AG10803 (cell line): Measurements from ENCODE around the gene PRKCZ.

Experiments used
- DNase-seq: peaks from one replicate; pipeline ENCODE4 v3.0.0; 2010; ENCODE audit warnings: low read depth
- H3K4me3 ChIP-seq: 2 replicates; pipeline ENCODE4 v1.5.1; 2011; ENCODE audit warnings: mild to moderate bottlenecking, low read length, control low read depth
- CTCF ChIP-seq: conservative IDR thresholded peaks from 2 replicates; pipeline ENCODE4 v1.5.1; 2011; ENCODE audit warnings: mild to moderate bottlenecking, low read length, control low read depth, inconsistent platforms

PRKCZ gene

DNA sequence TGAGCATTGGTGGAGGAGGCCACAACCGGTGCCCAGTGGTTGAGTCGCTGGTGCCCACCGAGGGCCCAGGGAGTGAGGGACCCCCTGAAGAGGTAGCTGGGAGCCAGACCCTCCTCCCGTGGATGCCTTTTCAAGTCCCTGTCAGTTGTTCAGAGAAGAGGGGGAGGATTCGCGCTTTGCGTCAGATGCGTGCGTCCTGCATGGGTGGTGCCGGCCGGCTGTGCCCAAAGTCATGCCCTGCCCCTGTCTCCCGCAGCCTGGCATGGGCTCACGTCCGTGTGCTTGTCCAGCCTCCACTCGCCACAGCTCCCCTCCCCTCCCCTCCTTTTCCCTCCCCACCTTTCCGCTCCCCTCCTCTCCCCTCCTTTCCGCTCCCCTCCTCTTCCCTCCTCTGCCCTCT, 45.2 kb downstream of the PRKCZ start:
- DNase-seq, result no peak
- no peak overlapping the region for H3K4me3 ChIP-seq
- no peak for TF ChIP-seq CTCF

DNA sequence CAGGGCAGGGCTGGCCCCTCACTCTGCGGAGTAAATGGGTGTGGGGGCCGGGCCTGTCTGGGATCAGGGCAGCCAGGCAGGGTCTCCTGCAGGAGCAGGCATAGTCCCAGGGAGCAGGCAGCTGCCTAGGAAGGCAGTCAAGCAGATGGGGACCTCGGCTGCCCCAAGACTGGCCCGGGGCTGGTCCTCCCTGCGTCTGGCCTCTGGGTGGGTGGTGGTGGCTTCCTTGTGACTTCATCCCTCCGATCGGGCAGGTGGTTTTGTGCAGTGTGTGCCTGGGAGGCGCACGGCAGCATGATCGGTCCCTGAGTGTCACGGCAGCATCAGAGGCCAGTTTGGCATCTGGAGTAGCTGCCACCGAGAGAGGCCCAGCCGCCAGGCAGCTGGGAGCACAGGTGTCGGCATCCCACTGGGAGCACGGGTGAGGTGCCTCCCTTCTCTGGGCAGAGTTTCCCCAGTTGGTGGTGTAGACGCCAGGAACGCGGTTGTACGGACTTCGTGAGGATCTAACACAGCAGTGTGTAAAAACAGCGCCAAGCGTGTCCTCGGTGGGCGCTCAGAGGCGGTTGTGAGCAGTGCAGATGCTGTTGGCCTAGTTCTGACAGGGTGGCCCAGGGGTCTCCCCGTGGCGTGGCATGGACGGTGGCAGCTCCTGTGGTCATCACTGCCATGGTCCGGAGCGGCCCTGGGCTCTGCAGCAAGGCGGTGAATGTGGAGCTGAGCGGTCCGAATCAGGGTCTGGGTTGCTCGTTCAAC, 45.9 kb downstream of the PRKCZ start:
- no peak overlapping the region for H3K4me3 ChIP-seq
- no peak for DNase-seq
- TF ChIP-seq CTCF, result no peak

DNA sequence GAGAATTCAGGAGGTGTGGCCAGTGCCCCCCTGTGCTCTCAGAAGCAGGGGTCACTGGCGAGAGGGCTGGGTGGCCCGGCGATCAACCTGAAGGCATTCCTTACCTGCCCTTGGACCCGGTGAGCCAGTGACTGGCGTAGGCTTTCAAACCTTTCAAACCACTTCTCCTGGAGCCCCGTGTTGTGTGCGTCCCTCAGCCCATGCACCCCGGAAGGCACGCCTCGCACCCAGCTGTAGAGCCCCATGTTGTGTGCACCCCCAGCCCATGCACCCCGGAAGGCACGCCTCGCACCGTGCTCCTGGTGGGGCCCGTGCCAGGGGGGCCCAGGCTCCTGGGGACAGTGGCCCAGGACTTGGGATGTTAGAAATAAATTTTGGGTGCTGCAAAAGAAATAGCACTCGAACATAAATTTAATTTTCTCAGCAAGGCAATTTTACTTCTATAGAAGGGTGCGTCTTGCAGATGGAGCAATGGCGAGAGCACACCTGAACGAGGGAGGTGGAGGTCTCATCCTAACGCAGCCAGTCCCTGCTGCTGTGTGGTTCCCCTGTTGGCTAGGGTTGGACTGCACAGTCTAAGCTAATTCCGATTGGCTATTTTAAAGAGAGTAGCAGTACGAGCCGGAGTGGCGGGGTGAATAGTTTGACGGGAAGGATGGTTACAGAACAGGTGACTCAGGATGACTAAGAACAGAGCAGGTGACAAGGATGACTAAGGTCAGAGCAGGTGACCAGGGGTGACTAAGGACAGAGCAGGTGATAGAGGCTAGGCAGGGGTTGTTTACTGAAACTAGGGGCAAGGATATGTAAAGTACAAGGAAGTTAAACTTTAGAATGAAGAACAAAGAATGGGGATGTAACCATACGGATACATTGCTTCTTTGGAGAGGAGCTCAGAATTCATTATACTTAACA, 47.4 kb downstream of the PRKCZ start:
- no peak for TF ChIP-seq CTCF
- H3K4me3 ChIP-seq, result no peak overlapping the region
- no peak for DNase-seq

- TF ChIP-seq CTCF, result no peak
- DNase-seq, result no peak
- no peak overlapping the region for H3K4me3 ChIP-seq
These were observed 48.1 kb downstream of the PRKCZ start for GRCh38 chr1:2098301-2098698.

GRCh38 chr1:2098839-2099785, 48.9 kb downstream of the PRKCZ start:
- no peak for TF ChIP-seq CTCF
- no peak overlapping the region for H3K4me3 ChIP-seq

DNA sequence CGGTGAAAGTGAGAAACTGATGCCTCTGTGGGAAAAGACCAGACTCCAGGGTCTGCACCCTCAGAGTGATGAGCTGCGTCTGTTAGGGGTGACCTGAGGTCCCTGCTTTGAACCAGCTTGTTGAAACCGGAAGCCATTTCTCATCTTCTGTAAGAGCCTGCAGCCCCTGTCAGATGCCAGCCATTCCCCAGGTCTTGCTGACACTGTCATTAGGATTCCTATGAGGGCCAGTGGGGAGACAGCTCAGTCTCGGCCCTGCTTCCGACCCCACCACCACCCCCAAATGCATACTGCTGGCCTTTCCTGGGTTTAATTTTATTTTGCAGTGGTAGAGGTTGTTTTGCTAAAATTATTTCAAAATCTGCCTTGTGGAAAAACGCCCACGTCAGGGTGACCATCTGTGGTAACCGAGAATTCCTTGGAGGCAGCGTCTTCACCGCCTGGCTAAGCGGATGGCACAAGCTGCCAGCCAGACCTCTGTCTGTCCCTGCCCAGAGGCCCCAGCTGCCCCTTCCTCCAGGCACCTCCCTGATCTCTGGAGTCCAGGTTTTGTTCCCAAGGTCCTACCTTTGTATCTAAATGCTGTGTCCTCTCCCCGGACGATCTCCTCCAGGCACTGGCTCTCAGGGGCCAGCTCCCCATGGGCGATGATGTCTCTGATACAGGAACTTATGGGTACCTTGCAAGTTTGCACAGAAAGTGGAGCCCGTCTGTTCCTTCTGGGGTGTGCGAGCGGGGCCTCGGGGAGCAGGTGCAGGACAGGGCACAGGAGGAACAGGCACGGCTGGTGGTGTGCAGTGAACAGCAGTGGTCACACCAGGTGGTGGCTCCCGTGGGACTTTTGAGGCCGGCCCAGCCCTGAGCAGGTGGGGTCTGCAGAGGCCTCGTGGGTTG, 49.9 kb downstream of the PRKCZ start:
- H3K4me3 ChIP-seq, result no peak overlapping the region
- TF ChIP-seq CTCF, result no peak
- DNase-seq, result peak; percentile 36

More at GRCh38 chr1:2098839-2099785, 48.9 kb downstream of the PRKCZ start:
- no peak for DNase-seq
